K562 (cell line): ENCODE results near the gene CEP128. TPM values are rescaled to one million over a fixed set of nuclear protein-coding genes. Genes with fewer than 3 reads are reported as not detected.

Experiments used
- ATAC-seq: fragments of 200-7000 bp; cut with Tn5 transposase; 3 replicates; pipeline ENCODE4 v1.9.1; 2020; ENCODE audit warnings: moderate library complexity
- BruUV-seq: library from RNA; stranded (reverse); fragments of 400-500 nt; replicated peaks from 2 replicates; lab custom pipeline; 2021; lab: Mats Ljungman, UMichigan
- CTCF ChIA-PET: fragments of 300-600 bp; formaldehyde crosslinking; extraction: SDS; loops from one replicate; lab custom pipeline; 2021; ENCODE audit warnings: low intra/inter-chr PET ratio; lab: Yijun Ruan, JAX
- POLR2A ChIA-PET: fragments of 300-600, 350-650 bp; sonication (Branson Sonifier 250); formaldehyde crosslinking; extraction: SDS; loops from one replicate; lab custom pipeline; 2021; ENCODE audit warnings: antibody characterized with exemption, inconsistent platforms; lab: Yijun Ruan, JAX
- DNase-seq, 4 experiments: peaks; one replicate each; pipeline versions ENCODE4 v3.0.0 to v3.0.0-alpha.2; 2011 to 2018; ENCODE audit warnings: low spot score in 3 of 4, mixed read lengths in 3 of 4; ENCODE audit errors: extremely low read depth in 1 of 4
- FAIRE-seq: peaks from 2 replicates; lab custom pipeline; 2011; peaks lifted over from hg19 to GRCh38; lab: Jason Lieb, UNC
- H2AFZ ChIP-seq: 2 replicates; pipeline ENCODE4 v1.6.0; 2011; ENCODE audit warnings: low read depth, low read length, control low read depth, inconsistent platforms
- H3K27ac ChIP-seq: fragments of 200-600 bp; 3 replicates; pipeline ENCODE4 v1.8.0; 2011; ENCODE audit warnings: low read depth, mild to moderate bottlenecking, control low read depth, inconsistent platforms, low read length, moderate library complexity, mixed read lengths; ENCODE audit errors: extremely low read depth
- H3K27me3 ChIP-seq, 2 experiments: fragments of 300-600 bp in 1 of 2; 2 replicates in 1 of 2; 3 replicates in 1 of 2; pipeline versions ENCODE4 v1.6.0 to v1.8.0; 2011; ENCODE audit warnings: inconsistent platforms in 2 of 2, low read length in 2 of 2, mild to moderate bottlenecking in 1 of 2, mixed read lengths in 1 of 2, moderate library complexity in 1 of 2; ENCODE audit not compliant: control insufficient read depth in 2 of 2, insufficient read depth in 2 of 2
- H3K36me3 ChIP-seq: fragments of 300-600 bp; 3 replicates; pipeline ENCODE4 v1.8.0; 2011; ENCODE audit warnings: mild to moderate bottlenecking, low read length, inconsistent platforms; ENCODE audit not compliant: control insufficient read depth, insufficient read depth
- H3K4me1 ChIP-seq, 2 experiments: fragments of 200-600 bp in 1 of 2; replicated peaks in 1 of 2; 2 replicates in 1 of 2; 3 replicates in 1 of 2; pipeline versions ENCODE4 v1.5.1 to v1.8.0; 2011; ENCODE audit warnings: inconsistent platforms in 2 of 2, low read length in 2 of 2, mild to moderate bottlenecking in 1 of 2, mixed read lengths in 1 of 2, moderate library complexity in 1 of 2; ENCODE audit not compliant: control insufficient read depth in 2 of 2, insufficient read depth in 2 of 2
- H3K4me2 ChIP-seq: 2 replicates; pipeline ENCODE4 v1.6.1; 2011; ENCODE audit warnings: low read length, control low read depth, inconsistent platforms, mixed read lengths; ENCODE audit not compliant: insufficient read depth
- H3K4me3 ChIP-seq: fragments of 200-600 bp; sonication (generic), shearing (Covaris generic); 2 replicates; pipeline ENCODE4 v1.5.1; 2016; ENCODE audit warnings: control low read depth, inconsistent platforms
- H3K79me2 ChIP-seq: fragments of 200-600 bp; 3 replicates; pipeline ENCODE4 v1.8.0; 2011; ENCODE audit warnings: low read length, inconsistent platforms; ENCODE audit not compliant: control insufficient read depth, insufficient read depth
- H3K9ac ChIP-seq, 2 experiments: 2 replicates each; pipeline versions ENCODE4 v1.6.0 to v1.6.1; 2011; ENCODE audit warnings: low read depth in 2 of 2, low read length in 2 of 2, control low read depth in 1 of 2, inconsistent platforms in 1 of 2, mild to moderate bottlenecking in 1 of 2, mixed read lengths in 1 of 2; ENCODE audit not compliant: insufficient read depth in 1 of 2
- H3K9me1 ChIP-seq: one replicate; pipeline ENCODE4 v1.6.0; 2011; ENCODE audit warnings: inconsistent platforms, mild to moderate bottlenecking, low read length, moderate library complexity; ENCODE audit not compliant: control insufficient read depth, insufficient read depth
- H3K9me3 ChIP-seq: replicated peaks from 2 replicates; pipeline ENCODE4 v1.5.1; 2011; ENCODE audit warnings: low read depth, low read length, inconsistent platforms; ENCODE audit not compliant: control insufficient read depth, insufficient read depth
- H4K20me1 ChIP-seq: replicated peaks from 2 replicates; pipeline ENCODE4 v1.6.1; 2011; ENCODE audit warnings: low read length, inconsistent platforms, mixed read lengths; ENCODE audit not compliant: control insufficient read depth, insufficient read depth
- ARHGAP35 ChIP-seq: fragments of 450-650 bp; IDR thresholded peaks from 2 replicates; pipeline ENCODE4 v1.6.1; 2018; ENCODE audit not compliant: partially characterized antibody
- CBX1 ChIP-seq: sonication (generic); IDR thresholded peaks from 2 replicates; pipeline ENCODE4 v1.6.1; 2016; ENCODE audit warnings: antibody characterized with exemption, low read depth, mild to moderate bottlenecking
- GATA2 ChIP-seq: sonication (generic); formaldehyde crosslinking; IDR thresholded peaks from 2 replicates; pipeline ENCODE4 v1.4.0; 2020; ENCODE audit warnings: mild to moderate bottlenecking, missing genetic modification reagents
- HIVEP1 ChIP-seq: fragments of 250-450 bp; sonication (Bioruptor Pico); IDR thresholded peaks from 2 replicates; pipeline ENCODE4 v1.4.0; 2020; ENCODE audit warnings: mild to moderate bottlenecking
- PHF20 ChIP-seq: fragments of 450-650 bp; IDR thresholded peaks from 2 replicates; pipeline ENCODE4 v1.6.1; 2018; ENCODE audit not compliant: partially characterized antibody
- PTTG1 ChIP-seq: fragments of 450-650 bp; IDR thresholded peaks from 2 replicates; pipeline ENCODE4 v1.6.1; 2016; ENCODE audit warnings: low read depth, mild to moderate bottlenecking, missing genetic modification characterization, missing compliant biosample characterization
- RBM22 ChIP-seq: fragments of 200-400 bp; formaldehyde crosslinking; IDR thresholded peaks from 2 replicates; pipeline ENCODE4 v1.6.1; 2018; ENCODE audit warnings: low read length, low read depth; ENCODE audit not compliant: poor library complexity, severe bottlenecking
- TOE1 ChIP-seq, 2 experiments: fragments of 450-650 bp in 1 of 2; sonication (generic) in 1 of 2; formaldehyde crosslinking in 1 of 2; IDR thresholded peaks; 2 replicates each; pipeline versions ENCODE4 v1.7.1 to v1.8.0; 2016 to 2022; ENCODE audit warnings: borderline replicate concordance in 2 of 2, mild to moderate bottlenecking in 2 of 2, antibody characterized with exemption in 1 of 2, inconsistent platforms in 1 of 2, low read depth in 1 of 2, missing genetic modification reagents in 1 of 2, moderate library complexity in 1 of 2
- ZBTB8A ChIP-seq: fragments of 450-650 bp; IDR thresholded peaks from 2 replicates; pipeline ENCODE4 v1.6.1; 2018; ENCODE audit warnings: mild to moderate bottlenecking, moderate library complexity; ENCODE audit not compliant: partially characterized antibody
- ZNF121 ChIP-seq: sonication (generic); formaldehyde crosslinking; conservative IDR thresholded peaks from 2 replicates; pipeline ENCODE4 v1.8.0; 2022; ENCODE audit warnings: missing genetic modification reagents
- WGBS: fragments of 100-300 bp; shearing (Covaris generic); methylation state at CpG from one replicate; pipeline ENCODE4 v1.1.6; 2016; ENCODE audit warnings: low coverage, mixed read lengths; ENCODE audit not compliant: insufficient coverage; ENCODE audit errors: missing lambda C conversion rate; 5-methylcytosine and 5-hydroxymethylcytosine counted together
- in situ Hi-C: fragments of 300-500 bp; cut with MboI; formaldehyde crosslinking; loops from 4 replicates; pipeline ENCODE4 v1.15.0; 2018; ENCODE audit warnings: inconsistent platforms, mixed read lengths
- intact Hi-C: fragments of 100-400 bp; cut with micrococcal nuclease; formaldehyde crosslinking; loops from 2 replicates; pipeline ENCODE4 v1.14.2; 2022
- polyA plus RNA-seq, 8 experiments: library from polyadenylated mRNA; depleted of rRNA in 4 of 8; stranded (reverse) in 5 of 8; unstranded in 3 of 8; fragments of >200 nt; fragmentation: Nextera tagmentation in 2 of 8; fragmentation: Illumina TruSeq in 1 of 8; extraction: Ambion mirVana in 2 of 8; extraction: Trizol in 1 of 8; gene quantifications; 2 replicates each; pipeline versions ENCODE4 v1.2.1 to v1.2.3, GENCODE V29; 2011 to 2014; ENCODE audit warnings: inconsistent platforms in 1 of 8, missing spikeins in 1 of 8
- total RNA-seq, 7 experiments: library from RNA; depleted of rRNA in 6 of 7; stranded (reverse); fragments of >200 nt in 6 of 7; fragmentation: Illumina TruSeq in 2 of 7; extraction: Trizol in 2 of 7; gene quantifications; 2 replicates each; pipeline versions ENCODE4 v1.2.1 to v1.2.3, GENCODE V29; 2011 to 2021; ENCODE audit warnings: low replicate concordance in 1 of 7

CEP128 gene
- total and polyA plus RNA-seq, 9 of the 15 experiments (the other 6 are each of a cell fraction or from before 2014, with no cell fraction given), result 2.3 to 9.2 (median 4.6) TPM

DNA sequence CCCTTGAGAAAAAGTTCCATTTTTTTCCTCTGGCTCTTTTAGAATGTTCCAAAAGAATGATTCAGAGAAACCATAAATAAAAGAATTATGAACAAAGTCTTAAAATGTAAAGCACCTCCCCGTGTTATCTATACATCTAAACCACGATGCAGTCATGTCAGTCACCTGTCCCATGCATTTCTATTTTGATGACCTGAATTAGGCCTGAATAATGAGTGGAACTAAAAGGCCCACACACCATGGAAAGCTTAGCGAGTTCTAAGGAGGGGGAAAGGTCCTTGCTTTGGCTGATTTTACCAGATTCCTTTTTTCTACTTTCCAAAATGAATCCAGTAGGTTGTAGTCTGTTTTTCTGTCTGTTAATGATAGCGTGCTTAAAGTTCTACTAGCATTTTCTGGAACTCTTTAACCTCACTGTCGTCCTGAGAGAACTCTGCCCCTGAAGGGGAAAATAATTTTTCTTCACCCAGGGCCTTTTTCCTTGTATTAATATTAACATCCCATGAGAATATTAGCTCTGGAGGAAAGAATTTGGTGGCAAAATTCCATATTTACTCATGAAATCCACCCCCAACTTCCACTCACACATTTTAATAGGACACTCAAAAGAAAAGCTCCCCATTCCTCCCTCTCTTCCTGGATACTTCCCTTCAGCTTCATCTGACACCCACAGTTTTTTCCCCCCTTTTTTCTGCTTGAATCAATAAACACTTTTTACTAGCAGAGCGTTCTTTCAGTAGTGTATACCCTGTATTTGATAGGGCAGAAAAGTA is 464.0 kb downstream of the CEP128 start:
- ATAC-seq (no peak), DNase-seq (no peak), FAIRE-seq (no peak)
- Histone ChIP-seq H3K36me3 (no peaks in the 10 kb centered on the region), H3K27ac (no peak overlapping the region), H3K9ac (no peak overlapping the region), H2AFZ (no peak overlapping the region), H3K9me1 (no peaks in the 10 kb centered on the region), H3K9me3 (no peaks in the 10 kb centered on the region), H3K79me2 (no peaks in the 10 kb centered on the region), H3K4me1 (no peaks in the 10 kb centered on the region), H4K20me1 (no peaks in the 10 kb centered on the region), H3K4me2 (no peak overlapping the region), H3K4me3 (no peak overlapping the region), H3K27me3 (no peaks in the 10 kb centered on the region)
- TF ChIP-seq TOE1 (IDR thresholded peaks at IDR 0.05; ENCODE audit: borderline replicate concordance), result no peak
- TF ChIP-seq TOE1 (CRISPR knock-in tag; IDR thresholded peaks at IDR 0.05; ENCODE audit: borderline replicate concordance, low read depth), result no peak
- no peak for TF ChIP-seq GATA2 (CRISPR knock-in tag)
- TF ChIP-seq HIVEP1 (CRISPR knock-in tag), result no peak
- no peak for TF ChIP-seq ZNF121 (CRISPR knock-in tag)
- TF ChIP-seq PTTG1 (tag), result no peak
- TF ChIP-seq RBM22, result no peak
- no peak for TF ChIP-seq ZBTB8A
- no peak for TF ChIP-seq CBX1
- TF ChIP-seq ARHGAP35, result no peak
- TF ChIP-seq PHF20, result no peak
- intact Hi-C loops (no loop called here), in situ Hi-C loops (no loop called here)
- BruUV-seq, result no TSS peak
- 0% methylated on average over 5 of the region's 6 CpGs for WGBS
- ChIA-PET CTCF (no interaction called here), POLR2A (no interaction called here)
